ENCODE results near the gene LRRIQ3.

DNA sequence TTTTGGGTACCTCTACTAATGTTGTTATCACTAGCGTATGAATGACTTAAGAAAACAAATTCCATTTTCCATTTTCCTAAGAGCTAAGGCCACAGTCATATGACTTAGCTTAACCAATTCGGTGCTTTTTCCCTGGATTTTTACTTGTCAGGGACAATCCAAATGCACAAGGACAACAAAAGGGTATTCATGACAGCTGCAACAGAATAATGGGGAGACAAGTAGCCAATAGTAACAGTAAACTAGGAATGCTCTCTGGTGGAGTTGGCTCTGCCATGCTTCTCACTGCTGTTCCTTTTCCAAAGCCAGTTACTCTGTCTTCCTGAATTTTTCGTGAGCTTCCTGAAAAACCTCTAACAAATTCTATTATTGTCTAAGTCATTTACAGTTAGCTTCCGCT lies 52.9 kb downstream of the LRRIQ3 start:
- no peak for TF ChIP-seq SUZ12 (IDR thresholded peaks at IDR 0.05; ENCODE audit: unreplicated experiment)
- TF ChIP-seq, protein P1, sequence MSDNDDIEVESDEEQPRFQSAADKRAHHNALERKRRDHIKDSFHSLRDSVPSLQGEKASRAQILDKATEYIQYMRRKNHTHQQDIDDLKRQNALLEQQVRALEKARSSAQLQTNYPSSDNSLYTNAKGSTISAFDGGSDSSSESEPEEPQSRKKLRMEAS (IDR thresholded peaks at IDR 0.05; ENCODE audit: low read depth, low read length) = no peak
